ENCODE results near the gene SPEM2. TPM values are rescaled to one million over a fixed set of nuclear protein-coding genes. Genes with fewer than 3 reads are reported as not detected.

The SPEM2 gene
- total and polyA plus RNA-seq, 7 donors, result 0.03 TPM; not detected in 6

DNA sequence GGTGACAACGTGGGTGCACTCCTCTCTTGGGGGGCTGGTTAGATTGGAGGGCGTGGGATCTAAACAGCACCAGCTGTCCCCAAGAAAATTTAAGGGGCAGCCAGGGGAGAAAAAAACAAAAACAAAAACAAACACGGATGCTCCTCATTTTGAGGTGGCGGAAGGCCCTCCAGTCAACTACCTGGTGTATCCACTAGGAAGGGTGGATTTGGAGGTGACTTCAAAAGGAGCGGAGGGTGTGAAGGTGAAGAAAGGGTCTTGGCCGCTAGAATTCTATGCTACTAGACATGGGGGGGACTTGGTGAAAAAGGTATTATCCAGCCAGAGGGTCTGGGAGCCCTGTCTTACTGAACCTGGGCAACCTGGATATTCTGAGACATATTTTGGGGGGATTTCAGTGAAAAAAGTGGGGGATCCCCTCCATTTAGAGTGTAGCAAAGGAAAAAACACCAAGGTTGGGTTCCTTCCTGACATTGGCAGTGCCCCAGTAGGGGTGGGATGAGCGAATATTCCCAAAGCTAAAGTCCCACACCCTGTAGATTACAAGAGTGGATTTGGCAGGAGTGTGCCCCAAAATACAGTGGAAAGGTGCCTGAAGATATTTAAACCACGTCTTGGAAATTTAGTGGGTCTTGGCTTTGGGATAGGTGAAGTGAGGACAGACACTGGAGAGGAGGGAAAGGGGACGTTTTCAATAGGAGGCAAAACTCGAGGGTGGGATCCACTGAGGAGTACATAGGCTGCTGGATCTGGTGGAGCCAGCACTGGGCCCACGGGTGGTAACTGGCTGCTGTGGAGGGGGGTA lies 13.4 kb downstream of the SPEM2 start:
- no peak for ATAC-seq
- peak overlapping the region; percentile 72 for H3K4me3 ChIP-seq
- peak overlapping the region; percentile 100 for H3K27ac ChIP-seq
- H3K9me3 ChIP-seq, result no peaks in the 10 kb centered on the region
- TF ChIP-seq, protein P1, sequence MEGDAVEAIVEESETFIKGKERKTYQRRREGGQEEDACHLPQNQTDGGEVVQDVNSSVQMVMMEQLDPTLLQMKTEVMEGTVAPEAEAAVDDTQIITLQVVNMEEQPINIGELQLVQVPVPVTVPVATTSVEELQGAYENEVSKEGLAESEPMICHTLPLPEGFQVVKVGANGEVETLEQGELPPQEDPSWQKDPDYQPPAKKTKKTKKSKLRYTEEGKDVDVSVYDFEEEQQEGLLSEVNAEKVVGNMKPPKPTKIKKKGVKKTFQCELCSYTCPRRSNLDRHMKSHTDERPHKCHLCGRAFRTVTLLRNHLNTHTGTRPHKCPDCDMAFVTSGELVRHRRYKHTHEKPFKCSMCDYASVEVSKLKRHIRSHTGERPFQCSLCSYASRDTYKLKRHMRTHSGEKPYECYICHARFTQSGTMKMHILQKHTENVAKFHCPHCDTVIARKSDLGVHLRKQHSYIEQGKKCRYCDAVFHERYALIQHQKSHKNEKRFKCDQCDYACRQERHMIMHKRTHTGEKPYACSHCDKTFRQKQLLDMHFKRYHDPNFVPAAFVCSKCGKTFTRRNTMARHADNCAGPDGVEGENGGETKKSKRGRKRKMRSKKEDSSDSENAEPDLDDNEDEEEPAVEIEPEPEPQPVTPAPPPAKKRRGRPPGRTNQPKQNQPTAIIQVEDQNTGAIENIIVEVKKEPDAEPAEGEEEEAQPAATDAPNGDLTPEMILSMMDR (IDR thresholded peaks at IDR 0.05), result no peak
- H3K36me3 ChIP-seq (ENCODE audit: insufficient read depth in 1 of 2, low read depth in 1 of 2), result no peaks in the 10 kb centered on the region
- intact Hi-C loops (cut with DNase I), result loop anchor here (2.0 to 10.0 kb wide), 6 partner anchors 42 to 246 kb away; partner anchors contain the start of genes KCTD11 (in 2 of the 2), SENP3 (in 2 of the 2), SLC35G6 (in 1 of the 2) and TP53 (in 1 of the 2)
- peaks cover 48% of the 10 kb centered on the region for H3K4me1 ChIP-seq
- H3K27me3 ChIP-seq (ENCODE audit: insufficient read depth in 3 of 3, low read length in 2 of 3), result no peaks in the 10 kb centered on the region
- 49 to 66% (median 53%) methylated on average over 11 of the region's 11 CpGs for WGBS, 3 donors
- no peak for DNase-seq

DNA sequence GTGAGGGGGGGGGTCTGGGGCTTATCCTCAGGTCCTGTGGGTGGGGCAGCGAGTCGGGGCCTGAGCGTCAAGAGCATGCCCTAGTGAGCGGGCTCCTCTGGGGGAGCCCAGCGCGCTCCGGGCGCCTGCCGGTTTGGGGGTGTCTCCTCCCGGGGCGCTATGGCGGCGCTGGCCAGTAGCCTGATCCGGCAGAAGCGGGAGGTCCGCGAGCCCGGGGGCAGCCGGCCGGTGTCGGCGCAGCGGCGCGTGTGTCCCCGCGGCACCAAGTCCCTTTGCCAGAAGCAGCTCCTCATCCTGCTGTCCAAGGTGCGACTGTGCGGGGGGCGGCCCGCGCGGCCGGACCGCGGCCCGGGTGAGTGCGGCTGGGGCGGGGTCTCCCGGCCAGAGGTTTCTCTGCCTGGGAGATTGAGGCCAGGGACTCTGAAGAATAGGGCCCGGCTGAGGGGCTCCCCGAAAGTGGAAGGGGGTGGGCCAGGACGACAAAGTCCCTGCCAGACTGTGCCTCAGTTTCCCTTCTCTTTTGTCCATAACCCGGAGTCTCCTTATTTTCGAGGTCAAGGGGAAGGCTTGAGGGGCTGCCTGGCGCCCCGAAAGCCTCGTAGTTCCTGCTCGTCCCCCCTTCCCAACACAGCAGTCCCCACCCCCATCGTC lies 14.2 kb downstream of the SPEM2 start, which contains the start of gene FGF11:
TSS of gene FGF11 (plus strand) at position 51 of the 651 bp plus-strand sequence. CDS start at position 160, 109 bp downstream.
- 5 to 9% (median 8%) methylated on average over 35 to 50 of the region's 50 CpGs for WGBS, 3 donors
- Histone ChIP-seq H3K9me3 (no peaks in the 10 kb centered on the region), H3K27me3 (ENCODE audit: insufficient read depth in 3 of 3, low read length in 2 of 3) (no peaks in the 10 kb centered on the region), H3K4me3 (peak within 1 kb of the TSS; percentile 72), H3K36me3 (ENCODE audit: insufficient read depth in 1 of 2, low read depth in 1 of 2) (no peaks in the 10 kb centered on the region), H3K4me1 (peaks cover 54% of the 10 kb centered on the region), H3K27ac (peak within 1 kb of the TSS; percentile 100)
- DNase-seq (no peak), ATAC-seq (no peak)
- intact Hi-C loops (cut with DNase I), result loop anchor here (1.0 to 10.0 kb wide), 9 partner anchors 39 to 245 kb away; partner anchors contain the start of genes KCTD11 (in 2 of the 2), SENP3 (in 2 of the 2), POLR2A (in 1 of the 2) and SLC35G6 (in 1 of the 2)
- TF ChIP-seq, protein P1 (IDR thresholded peaks at IDR 0.05), result no peak

DNA sequence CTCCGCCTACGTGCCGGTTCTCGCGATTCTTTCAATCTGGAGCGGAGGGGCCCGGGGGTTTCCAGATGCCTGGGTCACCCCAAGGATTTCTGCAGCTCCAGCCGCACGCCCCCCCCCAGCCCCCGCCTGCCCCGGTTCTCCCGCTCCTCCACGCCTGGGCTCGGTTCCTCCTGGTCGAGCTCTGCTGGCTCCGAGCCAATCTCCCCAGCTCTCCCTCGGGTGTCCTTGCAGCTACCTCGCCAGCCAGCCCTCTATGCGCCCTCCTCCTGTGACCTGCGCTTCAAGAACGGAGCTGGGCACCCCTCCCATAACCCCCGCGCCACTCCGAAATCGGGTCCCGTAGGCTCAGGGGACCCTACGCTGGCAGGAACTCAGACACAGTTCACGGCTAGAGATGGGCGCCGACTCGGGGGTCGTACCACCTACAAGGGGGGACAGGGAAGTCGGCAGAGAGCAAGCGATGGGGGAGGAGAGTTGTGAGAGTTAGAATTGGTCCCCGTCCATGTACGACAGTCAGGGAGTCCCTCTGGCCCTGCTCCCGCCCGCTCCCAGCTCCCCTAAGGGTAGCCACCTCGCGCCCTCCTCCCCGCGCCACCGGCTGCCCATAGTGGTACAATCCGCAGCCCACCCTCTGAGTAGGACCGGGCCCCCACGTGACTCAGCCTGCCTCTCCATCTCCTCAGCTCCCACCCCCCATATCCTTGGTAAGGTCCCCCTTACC lies 14.9 kb downstream of the SPEM2 start:
- Histone ChIP-seq H3K27ac (peak overlapping the region; percentile 100), H3K4me1 (peaks cover 54% of the 10 kb centered on the region), H3K27me3 (ENCODE audit: insufficient read depth in 3 of 3, low read length in 2 of 3) (no peaks in the 10 kb centered on the region), H3K36me3 (ENCODE audit: insufficient read depth in 1 of 2, low read depth in 1 of 2) (no peaks in the 10 kb centered on the region), H3K9me3 (no peaks in the 10 kb centered on the region), H3K4me3 (peak overlapping the region; percentile 72)
- ATAC-seq, result peak in 3 of 4 donors; percentile 6 to 18 (median 9)
- peak; percentile 73 to 86 for DNase-seq
- 2 to 3% (median 3%) methylated on average over 43 to 46 of the region's 46 CpGs for WGBS, 3 donors
- TF ChIP-seq, protein P1 (IDR thresholded peaks at IDR 0.05), result no peak
- intact Hi-C loops (cut with DNase I), result loop anchor here (1.0 to 5.0 kb wide), 3 partner anchors 39 to 44 kb away; partner anchors contain the start of genes POLR2A (in 1 of the 2) and ZBTB4 (in 1 of the 2)

DNA sequence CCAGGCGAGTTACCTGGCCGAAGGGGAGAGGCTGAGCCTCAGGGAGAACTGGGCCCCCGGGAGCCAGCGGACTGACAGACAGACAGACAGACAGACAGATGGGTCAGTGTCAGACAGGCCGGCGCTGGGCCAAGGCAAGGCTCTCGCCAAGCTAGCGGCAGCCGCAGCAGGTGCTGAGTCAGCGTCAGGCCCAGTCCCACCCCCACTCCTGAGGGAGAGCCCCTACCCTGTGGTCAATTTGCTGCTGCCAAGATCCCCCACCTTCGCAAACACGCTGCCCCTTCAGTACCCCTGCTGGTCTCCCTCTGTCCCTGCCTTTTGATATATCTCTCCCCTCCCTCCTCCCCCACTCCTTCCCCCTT lies 15.4 kb downstream of the SPEM2 start:
- TF ChIP-seq, protein P1 (IDR thresholded peaks at IDR 0.05), result no peak
- WGBS, 3 donors, result 5 to 10% (median 7%) methylated on average over 12 of the region's 12 CpGs
- Histone ChIP-seq H3K27me3 (ENCODE audit: insufficient read depth in 3 of 3, low read length in 2 of 3) (no peaks in the 10 kb centered on the region), H3K36me3 (ENCODE audit: insufficient read depth in 1 of 2, low read depth in 1 of 2) (no peaks in the 10 kb centered on the region), H3K27ac (peak overlapping the region; percentile 100), H3K9me3 (no peaks in the 10 kb centered on the region), H3K4me3 (peak overlapping the region; percentile 72), H3K4me1 (peaks cover 50% of the 10 kb centered on the region)
- intact Hi-C loops (cut with DNase I), result loop anchor here (1.0 to 5.0 kb wide), 3 partner anchors 38 to 44 kb away; partner anchors contain the start of genes POLR2A (in 1 of the 2) and ZBTB4 (in 1 of the 2)
- ATAC-seq (peak; percentile 31 to 50 (median 36)), DNase-seq (peak; percentile 85 to 88)
